IPS-NIHi11 (cell line): ENCODE results near the gene PTPN22.

Experiments used
- DNase-seq: peaks from one replicate; pipeline ENCODE4 v3.0.0; 2012; ENCODE audit warnings: mixed read lengths, low spot score

PTPN22 gene

GRCh38 chr1:113850127-113850796 lies 21.2 kb downstream of the PTPN22 start:
- no peak for DNase-seq

DNA sequence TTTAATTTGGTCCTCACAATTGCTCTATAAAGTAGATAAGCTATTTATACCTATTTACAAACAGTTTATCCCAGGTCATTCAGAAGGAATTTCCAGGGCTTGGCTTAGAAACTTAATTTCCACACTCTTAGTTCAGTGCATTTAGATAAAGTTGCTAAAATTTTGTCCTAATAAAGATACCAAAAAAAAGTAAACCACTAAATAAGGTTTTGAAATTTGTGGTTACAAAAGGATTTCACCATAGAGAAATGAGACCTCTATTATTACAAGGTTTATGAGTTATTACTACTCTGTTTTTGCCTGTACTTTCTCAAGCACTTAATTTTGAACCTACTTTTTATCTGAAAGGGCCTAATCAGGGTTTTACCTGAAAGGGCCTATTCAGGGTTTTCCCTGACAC lies 22.4 kb downstream of the PTPN22 start:
- DNase-seq: no peak

- no peak for DNase-seq
Measured at GRCh38 chr1:113846391-113847035, 25.0 kb downstream of the PTPN22 start.

- DNase-seq: no peak
Measured at GRCh38 chr1:113836534-113836933, 35.0 kb downstream of the PTPN22 start.

DNA sequence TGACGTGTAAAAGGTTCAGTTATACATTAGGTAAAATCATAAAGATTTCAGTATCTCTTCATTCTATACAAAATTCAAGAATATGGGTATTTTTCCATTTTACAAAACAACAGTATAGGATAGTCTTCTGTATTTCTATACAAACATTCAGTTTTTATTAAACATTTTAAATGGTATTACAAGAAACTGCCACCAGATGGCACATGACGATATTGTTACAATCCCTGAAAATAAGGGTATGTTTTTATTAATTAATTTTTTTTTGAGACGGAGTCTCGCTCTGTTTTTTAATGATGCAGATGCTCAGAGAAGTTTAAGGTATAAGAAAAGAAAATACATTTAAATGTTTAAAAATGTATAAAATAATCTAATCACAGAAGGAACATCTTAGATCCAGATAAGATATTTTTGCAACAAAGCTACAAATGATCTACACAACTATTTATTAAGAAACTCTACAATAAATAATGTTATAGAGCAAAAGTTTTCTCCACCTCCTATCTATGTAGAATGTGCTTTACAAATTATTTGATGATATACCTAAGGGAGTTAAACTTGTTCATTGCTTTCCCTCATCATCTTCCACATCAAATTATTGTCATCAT lies 35.7 kb downstream of the PTPN22 start:
- peak; percentile 11 for DNase-seq

DNA sequence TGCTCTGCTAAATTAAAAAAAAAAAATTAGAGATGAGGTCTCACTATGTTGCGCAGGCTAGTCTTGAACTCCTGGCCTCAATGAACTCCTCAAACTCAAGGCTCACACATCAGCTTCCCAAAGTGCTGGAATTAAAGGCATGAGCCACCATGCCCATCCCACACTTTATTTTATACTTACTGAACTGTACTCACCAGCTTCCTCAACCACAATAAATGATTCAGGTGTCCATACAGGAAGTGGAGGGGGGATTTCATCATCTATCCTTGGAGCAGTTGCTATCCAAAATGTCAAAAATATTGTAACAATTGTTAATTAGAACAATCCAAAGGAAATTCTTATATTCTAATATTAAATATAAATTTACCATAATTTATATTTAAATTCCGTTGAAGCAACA lies 36.8 kb downstream of the PTPN22 start:
- DNase-seq: no peak

DNA sequence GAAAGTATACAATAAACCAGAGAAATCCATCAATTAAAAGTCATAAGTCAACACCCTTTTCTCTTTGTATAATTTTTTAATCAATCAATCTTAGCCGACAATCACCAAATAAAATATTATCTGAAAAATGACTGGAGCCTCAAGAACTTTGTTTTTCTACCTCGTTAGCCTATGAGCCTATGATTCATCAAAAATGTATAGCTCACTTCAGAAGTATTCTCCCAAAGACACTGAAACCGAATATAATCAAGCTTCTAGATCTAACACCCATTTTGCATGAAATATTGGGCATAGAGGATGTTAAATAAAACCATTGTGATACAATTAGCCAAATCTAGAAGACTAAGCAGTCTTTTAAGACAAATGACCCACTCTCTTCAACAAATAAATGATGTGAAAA lies 41.5 kb downstream of the PTPN22 start:
- no peak for DNase-seq

DNA sequence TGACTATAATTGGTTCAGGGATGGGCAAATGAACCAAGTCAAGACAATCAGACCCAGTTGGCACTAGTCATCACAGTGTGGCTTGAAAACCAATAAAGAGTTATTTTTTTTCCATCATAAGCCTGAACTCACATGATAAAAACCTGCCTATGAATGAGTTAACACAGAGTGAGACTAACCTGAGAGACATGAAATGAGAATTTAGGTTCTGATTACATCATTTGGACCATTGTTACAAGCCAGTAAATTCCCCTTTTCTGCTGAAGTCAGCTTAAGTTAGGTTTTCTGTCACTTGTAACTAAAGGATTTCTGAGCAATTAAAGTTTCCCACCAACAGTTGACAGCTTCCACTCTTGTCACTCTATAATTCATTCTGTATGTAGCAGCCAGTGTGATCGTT lies 49.6 kb downstream of the PTPN22 start:
- no peak for DNase-seq

DNA sequence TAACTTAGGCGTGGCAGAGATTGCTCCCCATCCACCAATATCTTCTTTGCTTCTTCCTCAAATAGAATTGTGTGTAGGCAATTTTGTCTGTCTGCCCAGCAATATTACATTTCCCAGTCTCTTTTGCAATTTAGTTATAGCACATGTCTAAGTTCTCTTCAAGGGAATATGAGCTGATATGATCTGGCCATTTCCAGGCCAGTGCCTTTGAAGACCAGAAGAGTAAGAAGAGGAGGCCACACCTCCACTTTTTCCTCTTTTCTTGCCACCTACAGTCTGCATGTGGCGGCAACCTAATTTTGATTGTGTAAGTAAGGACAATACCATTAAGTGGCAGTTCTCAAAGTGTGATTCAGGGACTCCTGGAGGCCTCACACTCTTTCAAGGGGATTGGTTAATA lies 52.9 kb downstream of the PTPN22 start:
- no peak for DNase-seq

- no peak for DNase-seq
Measured at GRCh38 chr1:113813218-113813617, 58.3 kb downstream of the PTPN22 start.

DNA sequence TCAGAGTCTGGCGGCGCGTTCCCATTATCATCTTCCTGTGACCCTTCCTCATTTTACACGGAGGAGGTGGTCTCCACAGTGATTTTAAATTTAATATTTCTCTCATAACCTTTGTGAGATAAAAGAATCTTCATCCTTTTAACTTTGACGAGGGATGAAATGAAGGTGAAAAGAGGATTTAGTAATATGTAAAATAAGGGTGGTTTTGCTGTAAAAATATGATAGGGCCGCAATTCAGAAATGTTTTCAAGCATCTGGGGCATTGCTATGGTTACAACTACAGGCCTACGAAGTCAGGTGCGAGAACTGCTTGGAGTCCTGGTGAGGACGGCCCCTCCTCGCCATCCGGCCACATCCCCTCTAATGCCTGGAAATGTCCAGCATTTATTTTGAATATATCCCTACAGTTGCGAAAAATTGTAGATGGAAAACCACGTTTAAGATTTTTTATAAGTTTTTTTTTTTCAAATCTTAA lies 58.8 kb downstream of the PTPN22 start:
- DNase-seq: peak; percentile 50

DNA sequence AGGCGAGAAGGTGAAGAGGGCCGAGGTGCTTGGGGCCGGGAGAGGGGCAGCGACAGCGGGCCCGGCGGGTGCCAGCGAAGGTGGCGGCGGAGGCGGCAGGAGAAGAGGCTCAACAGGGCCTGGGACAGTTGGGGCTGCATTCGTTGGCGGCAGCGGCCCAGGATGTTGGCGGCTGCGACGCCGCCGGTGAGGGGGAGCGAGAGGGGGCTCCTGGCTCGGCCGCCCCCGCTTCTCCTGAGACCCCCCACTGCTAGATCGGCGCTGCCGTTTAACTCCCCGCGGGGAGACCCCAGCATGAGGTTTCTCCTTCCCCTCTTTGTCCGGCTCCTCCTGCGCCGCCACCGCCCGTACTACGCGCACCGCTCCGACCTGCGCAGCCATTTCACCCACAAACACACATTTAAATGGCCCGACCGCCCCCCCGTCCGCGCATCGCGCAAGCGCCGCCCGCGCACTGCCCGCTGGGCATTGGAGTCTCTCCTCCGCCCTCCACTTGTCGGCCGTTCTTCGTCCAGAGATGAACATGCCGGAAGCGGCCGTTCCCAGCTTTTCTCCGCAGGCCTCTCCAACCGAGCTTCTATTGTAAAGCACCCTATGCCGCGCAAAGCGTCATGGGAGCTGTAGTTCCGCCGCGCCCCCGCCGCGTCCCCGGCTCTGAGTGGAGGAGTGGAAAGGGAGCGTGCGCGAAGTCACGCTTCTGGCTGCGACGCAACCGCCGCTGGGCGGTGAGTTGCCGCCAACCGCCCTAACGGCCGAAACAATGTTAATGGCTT lies 59.4 kb downstream of the PTPN22 start, which contains the start of gene RSBN1:
Gene RSBN1, minus strand, starts transcription at position 589 of the 773 bp plus-strand sequence. Its CDS starts 64 bp downstream, at position 525.
- DNase-seq: peak; percentile 96

DNA sequence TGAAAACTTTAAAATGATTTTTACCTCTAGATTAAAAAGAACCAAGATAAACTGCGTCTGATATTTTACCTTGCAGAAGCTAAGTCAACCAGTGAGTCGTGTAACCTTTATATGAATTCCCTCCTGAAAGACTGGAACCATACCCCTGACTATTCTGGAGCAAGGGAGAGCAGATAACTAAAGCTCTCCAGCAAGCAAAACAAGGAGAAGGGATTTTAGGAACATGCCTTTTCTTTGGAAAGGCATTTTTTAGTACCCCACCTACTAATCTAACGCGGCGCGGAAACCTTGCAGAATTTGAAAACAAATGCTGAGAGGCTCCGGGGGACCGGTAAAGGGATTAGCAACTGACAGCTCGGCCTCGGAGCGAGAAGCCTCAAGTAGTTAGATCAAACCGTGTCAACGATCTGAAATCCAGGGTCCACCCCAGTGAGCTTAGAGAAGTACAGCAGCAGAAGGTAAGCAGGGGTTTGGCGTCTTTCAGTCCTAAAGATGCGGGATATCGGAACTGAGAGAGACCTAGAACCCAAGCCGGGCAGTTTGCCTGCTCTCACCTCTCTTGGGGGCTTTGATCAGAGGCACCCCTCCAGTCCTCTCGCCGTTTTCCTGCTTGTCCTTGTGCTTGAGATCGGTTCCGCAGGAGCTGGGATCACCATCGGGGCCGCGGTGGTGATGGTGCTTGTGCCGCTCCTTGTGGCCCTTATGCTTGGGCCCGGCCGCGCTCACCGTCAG lies 60.2 kb downstream of the PTPN22 start:
- DNase-seq: peak; percentile 31

DNA sequence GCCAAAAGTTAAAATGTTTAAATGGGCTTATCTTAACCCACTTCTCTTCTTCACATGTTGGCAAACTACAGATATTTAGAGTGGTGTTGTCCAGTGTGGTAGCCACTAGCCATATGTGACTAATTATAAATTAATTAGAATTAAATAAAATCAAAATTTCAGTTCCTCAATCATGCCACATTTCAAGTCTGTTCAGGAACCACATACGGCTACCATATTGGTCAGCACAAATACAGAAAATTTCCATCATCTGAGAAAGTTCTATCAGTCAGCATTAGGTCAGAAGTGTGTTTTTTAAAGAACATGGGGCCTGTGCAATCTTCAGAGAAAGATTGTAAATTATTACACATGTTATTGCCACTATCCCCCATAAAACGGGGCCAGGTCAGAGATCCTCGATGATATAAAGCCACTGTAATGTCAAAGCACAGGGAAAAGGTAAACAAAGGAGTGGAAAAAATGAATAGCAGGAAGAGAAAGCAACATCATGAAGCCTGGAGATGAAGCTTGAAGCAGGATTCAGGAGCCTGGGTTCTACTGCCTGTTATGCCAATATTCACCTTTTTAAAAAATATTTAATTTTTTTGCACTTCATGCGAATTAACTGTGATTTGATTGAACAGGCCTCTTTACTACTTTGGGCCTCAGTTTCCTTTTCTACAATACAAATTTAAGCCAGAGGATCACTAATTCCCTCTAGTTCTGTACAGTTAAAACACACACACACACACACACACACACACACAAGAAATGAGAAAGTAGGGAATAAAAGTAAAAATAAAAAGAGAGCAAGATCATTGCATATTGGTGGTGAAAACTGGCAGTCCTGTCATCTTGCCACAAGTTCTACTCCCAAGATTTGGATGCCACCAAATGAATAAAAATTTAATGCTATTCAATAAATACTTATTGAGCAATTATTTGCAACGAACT lies 61.6 kb downstream of the PTPN22 start:
- DNase-seq: no peak

GRCh38 chr1:113808450-113809195 lies 62.9 kb downstream of the PTPN22 start:
- DNase-seq: no peak

DNA sequence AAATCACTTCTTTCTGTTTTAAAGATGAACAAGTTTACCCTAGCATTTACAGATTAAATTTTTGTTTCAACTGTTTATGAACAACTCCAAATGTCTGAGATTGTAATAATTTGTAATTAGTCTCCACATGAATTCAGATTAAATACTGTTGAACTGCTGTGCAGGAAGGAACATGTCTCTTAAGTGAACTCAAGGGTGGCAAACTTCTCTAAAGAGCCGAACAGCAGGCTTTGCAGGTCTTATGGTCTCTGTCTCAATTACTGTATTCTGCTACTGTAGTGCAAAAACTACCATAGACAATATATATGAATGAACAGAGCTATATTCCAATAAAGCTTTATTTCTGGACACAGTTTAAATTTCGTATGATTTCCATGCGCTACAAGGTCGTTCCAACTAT lies 65.9 kb downstream of the PTPN22 start:
- DNase-seq: no peak

DNA sequence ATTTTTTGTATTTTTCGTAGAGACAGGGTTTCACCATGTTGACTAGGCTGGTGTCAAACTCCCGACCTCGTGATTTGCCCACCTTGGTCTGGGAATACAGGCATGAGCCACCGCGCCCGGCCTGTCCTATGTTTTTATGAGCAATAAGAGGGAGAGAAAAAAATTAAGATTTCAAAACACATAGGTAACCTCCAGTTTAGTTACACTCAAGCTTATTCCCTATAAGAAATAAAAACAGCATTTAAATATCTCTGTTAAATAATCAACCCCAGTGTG lies 66.3 kb downstream of the PTPN22 start:
- DNase-seq: no peak

DNA sequence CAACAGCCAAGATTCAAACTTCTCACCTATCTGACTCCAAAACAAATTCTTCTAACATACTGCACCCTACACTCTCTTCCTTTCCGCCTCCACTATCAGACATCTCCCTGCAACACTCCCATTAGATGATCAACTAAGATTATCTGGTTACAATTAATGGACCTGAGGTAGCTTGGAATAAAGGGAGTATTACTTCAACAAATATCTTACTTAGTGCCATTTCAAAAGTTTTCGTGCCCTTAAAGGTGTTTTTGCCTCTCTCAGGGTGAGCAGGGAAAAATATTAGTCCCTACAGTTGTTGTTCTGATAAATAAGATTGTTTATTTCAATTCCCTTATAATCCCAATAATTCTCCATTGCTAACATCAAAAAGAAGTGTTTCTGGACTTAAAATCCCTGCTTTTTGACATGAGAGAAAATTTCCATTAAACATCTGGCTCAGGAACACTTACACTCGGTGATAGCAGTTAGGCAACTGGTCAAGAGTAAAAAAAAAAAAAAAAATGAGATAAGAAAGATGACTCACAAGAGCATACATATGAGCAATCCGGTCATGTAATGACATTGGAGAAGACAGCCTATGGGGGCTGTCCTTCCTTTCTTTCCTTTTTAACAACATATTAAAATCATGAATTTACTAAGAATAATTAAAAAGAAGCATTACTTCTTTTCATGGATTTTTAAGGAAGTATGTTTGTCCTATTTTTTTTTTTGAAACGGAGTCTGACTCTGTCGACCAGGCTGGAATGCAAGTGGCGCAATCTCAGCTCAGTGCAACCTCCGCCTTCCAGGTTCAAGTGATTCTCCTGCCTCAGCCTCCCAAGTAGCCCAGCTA lies 66.9 kb downstream of the PTPN22 start:
- no peak for DNase-seq

DNA sequence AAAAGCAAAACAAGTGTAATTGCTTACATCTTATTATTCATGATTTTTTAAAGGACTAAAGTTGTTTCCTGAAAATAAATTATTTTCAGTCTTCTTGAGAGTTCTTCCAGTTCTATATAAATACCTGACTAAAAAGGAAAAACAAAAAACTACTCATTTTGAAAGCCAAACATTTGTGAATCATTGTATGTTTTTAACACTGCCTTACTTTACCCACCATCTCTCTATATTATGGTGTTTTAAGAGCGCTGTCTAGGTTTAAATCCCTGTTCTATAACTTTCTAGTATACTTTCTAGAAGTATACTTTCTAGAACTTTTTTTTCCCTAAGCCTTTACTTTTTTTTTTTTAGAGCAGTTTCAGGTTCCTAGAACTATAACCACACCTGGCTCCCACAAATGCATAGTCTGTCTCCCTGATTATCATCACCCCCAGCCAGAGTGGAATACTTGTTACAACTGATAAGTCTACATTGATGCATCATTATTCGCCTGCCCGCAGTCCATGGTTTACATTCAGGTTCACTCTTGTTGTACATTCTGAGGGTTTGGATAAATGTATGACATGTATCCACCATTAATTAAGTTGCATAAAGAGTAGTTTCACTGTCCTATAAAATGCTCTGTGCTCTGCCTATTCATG lies 69.0 kb downstream of the PTPN22 start:
- no peak for DNase-seq
